ENCODE data around the gene ADRA2B.

ADRA2B gene

DNA sequence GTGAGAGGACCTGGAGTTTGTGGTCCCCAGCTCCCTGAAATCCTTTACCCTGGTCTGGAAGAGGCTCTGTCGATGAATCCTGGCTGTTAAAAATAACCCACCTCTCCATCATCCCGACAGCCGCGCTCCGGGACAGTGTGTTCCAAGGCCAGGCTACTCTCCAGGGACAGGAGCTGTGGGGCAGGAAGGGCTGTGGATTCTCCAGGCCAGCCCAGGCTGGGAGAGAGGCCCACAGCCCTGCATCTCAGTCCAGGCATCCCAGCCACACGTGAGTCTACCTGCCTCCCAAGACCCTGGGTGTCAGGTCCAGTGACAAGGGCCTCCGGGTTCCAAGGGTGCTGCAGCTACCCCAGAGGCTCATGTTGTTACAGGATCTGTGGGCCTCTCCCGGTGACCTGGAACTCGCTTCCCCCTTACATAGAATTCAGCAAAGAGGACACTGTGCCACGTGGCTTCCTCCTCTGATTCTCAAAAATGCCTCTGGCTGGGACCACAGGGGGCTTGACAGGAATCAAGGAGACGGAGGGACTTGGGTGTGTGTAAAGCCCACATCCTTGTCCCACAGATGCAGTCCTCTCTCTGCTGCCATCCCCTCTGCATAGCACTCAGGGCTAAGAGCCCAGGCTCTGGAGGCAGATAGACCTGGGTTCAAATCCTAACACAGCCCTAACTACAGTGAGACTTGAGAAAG lies 17.3 kb downstream of the ADRA2B start:
- no peaks in the 10 kb centered on the region for H3K9me3 ChIP-seq (ENCODE audit: control insufficient read depth, low read length)
- H4K91ac ChIP-seq (ENCODE audit: low read length), result no peak overlapping the region
- no peaks in the 10 kb centered on the region for H3K4me1 ChIP-seq (ENCODE audit: control insufficient read depth, insufficient read depth, low read depth, low read length)
- no peak overlapping the region for H3K27ac ChIP-seq (ENCODE audit: low read length, poor library complexity, severe bottlenecking)
- peak overlapping the region; percentile 61 for H2BK120ac ChIP-seq (ENCODE audit: low read depth, low read length)
- WGBS, result 34% methylated on average over 11 of the region's 11 CpGs
- no peaks in the 10 kb centered on the region for H3K79me1 ChIP-seq (replicated peaks; ENCODE audit: low read length, poor library complexity, severe bottlenecking)
- H2BK12ac ChIP-seq (ENCODE audit: low read length in 2 of 2), result no peak overlapping the region
- H3K4me2 ChIP-seq (ENCODE audit: low read length, poor library complexity, severe bottlenecking), result no peak overlapping the region
- H2AFZ ChIP-seq (ENCODE audit: low read depth, low read length), result no peak overlapping the region
- no peak for DNase-seq
- H2AK5ac ChIP-seq (ENCODE audit: low read length, severe bottlenecking), result no peak overlapping the region
- no peak overlapping the region for H3K23ac ChIP-seq (ENCODE audit: low read length in 2 of 2)
- peaks cover 3 to 25% of the 10 kb centered on the region in 2 experiments for H3K27me3 ChIP-seq (ENCODE audit: control insufficient read depth in 1 of 2, insufficient read depth in 1 of 2, low read length in 2 of 2)
- H3K9ac ChIP-seq (ENCODE audit: low read length), result no peak overlapping the region
- no peak overlapping the region for H2BK5ac ChIP-seq (ENCODE audit: low read depth, low read length, poor library complexity, severe bottlenecking)
- H3K18ac ChIP-seq (ENCODE audit: low read depth in 1 of 2, low read length in 2 of 2), result peak overlapping the region in 1 of 2 experiments; percentile 22
- H4K8ac ChIP-seq (ENCODE audit: low read length), result peak overlapping the region; percentile 55
- no peak overlapping the region for H2BK15ac ChIP-seq (ENCODE audit: low read depth, poor library complexity, severe bottlenecking)
- no peak overlapping the region for H3K4ac ChIP-seq (ENCODE audit: low read depth in 1 of 2, low read length in 2 of 2)
- H3K14ac ChIP-seq (ENCODE audit: low read length in 2 of 2), result no peak overlapping the region
- H3K36me3 ChIP-seq (ENCODE audit: control insufficient read depth in 1 of 2, insufficient read depth in 2 of 2, low read depth in 1 of 2, low read length in 2 of 2), result no peaks in the 10 kb centered on the region
- no peak overlapping the region for H3K4me3 ChIP-seq (ENCODE audit: insufficient read depth in 1 of 2, low read depth in 1 of 2, low read length in 2 of 2)

DNA sequence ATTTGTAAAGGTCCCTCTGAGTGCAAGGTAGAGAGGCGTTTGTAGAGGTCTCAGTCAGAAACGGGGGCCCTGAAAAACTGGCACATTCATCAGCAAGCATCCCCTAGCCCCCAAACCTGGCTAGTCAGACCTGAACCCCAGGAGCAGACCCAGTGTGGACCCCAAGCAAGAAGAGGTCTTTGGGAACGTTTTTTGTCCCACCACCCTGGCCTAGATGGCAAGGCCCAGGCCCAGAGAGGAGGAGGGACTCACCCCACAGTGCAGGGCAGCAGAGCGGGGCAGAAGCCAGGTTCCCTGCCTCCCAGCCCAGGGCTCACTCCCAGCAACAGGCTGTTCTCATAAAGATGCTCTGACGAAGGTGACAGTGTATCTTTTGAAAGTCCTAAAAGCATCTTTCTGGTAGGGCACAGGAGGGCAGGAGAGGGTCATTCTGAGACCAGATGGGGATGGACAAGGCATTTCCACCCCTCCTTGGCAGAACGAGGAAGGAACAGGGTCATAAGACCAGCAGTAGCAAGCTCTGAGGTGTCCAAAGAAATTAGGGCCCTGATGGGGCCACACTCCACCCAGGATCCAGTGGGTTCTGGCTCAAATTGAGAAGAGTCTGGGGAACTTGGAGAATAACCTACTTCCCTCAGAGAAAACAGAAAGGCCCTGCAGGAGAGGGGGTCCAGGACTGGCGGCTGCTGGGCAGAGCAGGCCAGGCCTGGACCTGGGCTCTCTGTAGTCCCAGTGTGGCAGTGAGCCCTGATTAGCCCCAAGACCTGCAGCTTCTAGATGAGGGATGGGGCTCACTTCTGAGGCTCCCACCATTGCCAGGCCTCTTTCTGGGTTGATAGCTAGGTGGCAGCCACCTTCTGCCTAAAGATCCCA lies 18.2 kb downstream of the ADRA2B start:
- H3K14ac ChIP-seq (ENCODE audit: low read length in 2 of 2), result no peak overlapping the region
- H3K36me3 ChIP-seq (ENCODE audit: control insufficient read depth in 1 of 2, insufficient read depth in 2 of 2, low read depth in 1 of 2, low read length in 2 of 2), result no peaks in the 10 kb centered on the region
- WGBS, result 73% methylated on average over 7 of the region's 7 CpGs
- no peaks in the 10 kb centered on the region for H3K9me3 ChIP-seq (ENCODE audit: control insufficient read depth, low read length)
- H3K27ac ChIP-seq (ENCODE audit: low read length, poor library complexity, severe bottlenecking), result no peak overlapping the region
- no peak overlapping the region for H3K4me3 ChIP-seq (ENCODE audit: insufficient read depth in 1 of 2, low read depth in 1 of 2, low read length in 2 of 2)
- peak overlapping the region in 1 of 2 experiments; percentile 7 for H3K4ac ChIP-seq (ENCODE audit: low read depth in 1 of 2, low read length in 2 of 2)
- no peaks in the 10 kb centered on the region for H3K4me1 ChIP-seq (ENCODE audit: control insufficient read depth, insufficient read depth, low read depth, low read length)
- DNase-seq, result no peak
- H3K27me3 ChIP-seq (ENCODE audit: control insufficient read depth in 1 of 2, insufficient read depth in 1 of 2, low read length in 2 of 2), result peaks cover 10 to 28% of the 10 kb centered on the region in 2 experiments
- H2AK5ac ChIP-seq (ENCODE audit: low read length, severe bottlenecking), result no peak overlapping the region
- no peak overlapping the region for H3K23ac ChIP-seq (ENCODE audit: low read length in 2 of 2)
- no peak overlapping the region for H3K4me2 ChIP-seq (ENCODE audit: low read length, poor library complexity, severe bottlenecking)
- H3K79me1 ChIP-seq (replicated peaks; ENCODE audit: low read length, poor library complexity, severe bottlenecking), result no peaks in the 10 kb centered on the region
- no peak overlapping the region for H2BK15ac ChIP-seq (ENCODE audit: low read depth, poor library complexity, severe bottlenecking)
- H2BK120ac ChIP-seq (ENCODE audit: low read depth, low read length), result no peak overlapping the region
- no peak overlapping the region for H4K91ac ChIP-seq (ENCODE audit: low read length)
- no peak overlapping the region for H4K8ac ChIP-seq (ENCODE audit: low read length)
- no peak overlapping the region for H2BK5ac ChIP-seq (ENCODE audit: low read depth, low read length, poor library complexity, severe bottlenecking)
- no peak overlapping the region for H2AFZ ChIP-seq (ENCODE audit: low read depth, low read length)
- H2BK12ac ChIP-seq (ENCODE audit: low read length in 2 of 2), result no peak overlapping the region
- no peak overlapping the region for H3K9ac ChIP-seq (ENCODE audit: low read length)
- H3K18ac ChIP-seq (ENCODE audit: low read depth in 1 of 2, low read length in 2 of 2), result no peak overlapping the region

- Histone ChIP-seq H2AK5ac (ENCODE audit: low read length, severe bottlenecking) (no peak overlapping the region), H4K91ac (ENCODE audit: low read length) (no peak overlapping the region), H3K14ac (ENCODE audit: low read length in 2 of 2) (no peak overlapping the region), H2BK5ac (ENCODE audit: low read depth, low read length, poor library complexity, severe bottlenecking) (no peak overlapping the region), H3K4me2 (ENCODE audit: low read length, poor library complexity, severe bottlenecking) (no peak overlapping the region), H3K9ac (ENCODE audit: low read length) (no peak overlapping the region), H4K8ac (ENCODE audit: low read length) (no peak overlapping the region), H2BK120ac (ENCODE audit: low read depth, low read length) (no peak overlapping the region), H3K4me1 (ENCODE audit: control insufficient read depth, insufficient read depth, low read depth, low read length) (no peaks in the 10 kb centered on the region), H3K18ac (ENCODE audit: low read depth in 1 of 2, low read length in 2 of 2) (no peak overlapping the region), H3K4me3 (ENCODE audit: insufficient read depth in 1 of 2, low read depth in 1 of 2, low read length in 2 of 2) (no peak overlapping the region), H3K79me1 (replicated peaks; ENCODE audit: low read length, poor library complexity, severe bottlenecking) (no peaks in the 10 kb centered on the region), H3K27ac (ENCODE audit: low read length, poor library complexity, severe bottlenecking) (no peak overlapping the region), H3K4ac (ENCODE audit: low read depth in 1 of 2, low read length in 2 of 2) (no peak overlapping the region), H2AFZ (ENCODE audit: low read depth, low read length) (no peak overlapping the region), H3K9me3 (ENCODE audit: control insufficient read depth, low read length) (no peaks in the 10 kb centered on the region), H3K27me3 (ENCODE audit: control insufficient read depth in 1 of 2, insufficient read depth in 1 of 2, low read length in 2 of 2) (peaks cover 14 to 33% of the 10 kb centered on the region in 2 experiments), H3K23ac (ENCODE audit: low read length in 2 of 2) (no peak overlapping the region), H2BK15ac (ENCODE audit: low read depth, poor library complexity, severe bottlenecking) (no peak overlapping the region), H3K36me3 (ENCODE audit: control insufficient read depth in 1 of 2, insufficient read depth in 2 of 2, low read depth in 1 of 2, low read length in 2 of 2) (no peaks in the 10 kb centered on the region), H2BK12ac (ENCODE audit: low read length in 2 of 2) (no peak overlapping the region)
- no peak for DNase-seq
- 91% methylated on average over 3 of the region's 5 CpGs for WGBS
Measured at GRCh38 chr2:96097441-96097840, 18.9 kb downstream of the ADRA2B start.

DNA sequence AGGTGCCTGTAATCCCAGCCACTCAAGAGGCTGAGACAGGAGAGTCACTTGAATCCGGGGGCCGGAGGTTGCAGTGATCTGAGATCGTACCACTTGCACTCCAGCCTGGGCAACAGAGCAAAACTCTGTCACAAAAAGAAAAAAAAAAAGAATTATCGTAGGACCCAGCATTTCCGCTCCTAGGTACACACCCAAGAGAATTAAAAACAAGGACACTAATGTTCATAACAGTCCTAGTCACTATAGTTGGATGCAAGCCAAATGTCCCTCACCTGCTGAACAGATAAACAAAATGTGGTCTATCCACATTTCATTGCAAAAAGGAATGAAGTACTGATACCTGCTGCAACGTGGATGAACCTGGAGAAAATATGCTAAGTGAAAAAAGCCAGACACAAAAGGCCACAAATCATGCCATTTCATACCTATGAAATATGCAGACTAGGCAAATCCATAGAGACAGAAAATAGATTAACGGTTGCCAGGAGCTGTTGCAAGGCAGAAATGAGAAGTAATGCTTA lies 21.2 kb downstream of the ADRA2B start:
- WGBS, result 94% methylated on average over 7 of the region's 7 CpGs
- Histone ChIP-seq H3K79me1 (replicated peaks; ENCODE audit: low read length, poor library complexity, severe bottlenecking) (no peaks in the 10 kb centered on the region), H3K4me3 (ENCODE audit: insufficient read depth in 1 of 2, low read depth in 1 of 2, low read length in 2 of 2) (no peak overlapping the region), H2BK12ac (ENCODE audit: low read length in 2 of 2) (no peak overlapping the region), H3K14ac (ENCODE audit: low read length in 2 of 2) (no peak overlapping the region), H3K4me2 (ENCODE audit: low read length, poor library complexity, severe bottlenecking) (no peak overlapping the region), H3K27me3 (ENCODE audit: control insufficient read depth in 1 of 2, insufficient read depth in 1 of 2, low read length in 2 of 2) (peaks cover 27 to 47% of the 10 kb centered on the region in 2 experiments), H2BK15ac (ENCODE audit: low read depth, poor library complexity, severe bottlenecking) (no peak overlapping the region), H3K36me3 (ENCODE audit: control insufficient read depth in 1 of 2, insufficient read depth in 2 of 2, low read depth in 1 of 2, low read length in 2 of 2) (no peaks in the 10 kb centered on the region), H3K18ac (ENCODE audit: low read depth in 1 of 2, low read length in 2 of 2) (no peak overlapping the region), H2BK120ac (ENCODE audit: low read depth, low read length) (no peak overlapping the region), H4K91ac (ENCODE audit: low read length) (no peak overlapping the region), H2AFZ (ENCODE audit: low read depth, low read length) (no peak overlapping the region), H3K9me3 (ENCODE audit: control insufficient read depth, low read length) (no peaks in the 10 kb centered on the region), H3K27ac (ENCODE audit: low read length, poor library complexity, severe bottlenecking) (no peak overlapping the region), H2BK5ac (ENCODE audit: low read depth, low read length, poor library complexity, severe bottlenecking) (no peak overlapping the region), H3K4ac (ENCODE audit: low read depth in 1 of 2, low read length in 2 of 2) (no peak overlapping the region), H2AK5ac (ENCODE audit: low read length, severe bottlenecking) (no peak overlapping the region), H4K8ac (ENCODE audit: low read length) (no peak overlapping the region), H3K9ac (ENCODE audit: low read length) (no peak overlapping the region), H3K4me1 (ENCODE audit: control insufficient read depth, insufficient read depth, low read depth, low read length) (no peaks in the 10 kb centered on the region), H3K23ac (ENCODE audit: low read length in 2 of 2) (no peak overlapping the region)
- no peak for DNase-seq
